ENCODE measurements around the gene GPC5. TPM values are rescaled to one million over a fixed set of nuclear protein-coding genes. Genes with fewer than 3 reads are reported as not detected.

The GPC5 gene
- total RNA-seq, 1 donor from 2014 or later, result 2.5 TPM

DNA sequence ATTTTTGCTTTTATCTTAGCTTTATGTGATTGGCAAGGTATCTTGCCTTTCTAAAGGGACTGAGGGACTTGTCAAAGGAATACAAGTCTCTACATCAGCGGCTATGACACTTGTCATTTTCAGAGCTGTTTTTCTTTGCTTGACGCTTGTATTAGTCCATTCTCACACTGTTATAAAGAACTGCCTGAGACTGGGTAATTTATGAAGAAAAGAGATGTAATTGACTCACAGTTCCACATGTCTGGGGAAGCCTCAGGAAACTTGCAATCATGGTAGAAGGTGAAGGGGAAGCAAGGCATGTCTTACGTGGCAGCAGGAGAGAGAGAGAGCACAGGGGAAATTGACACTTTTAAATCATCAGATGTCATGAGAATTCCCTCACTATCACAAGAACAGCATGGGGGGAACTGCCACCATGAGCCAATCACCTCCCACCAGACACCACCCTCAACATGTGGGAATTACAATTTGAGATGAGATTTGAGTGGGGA is 128.2 kb downstream of the GPC5 start:
- intact Hi-C loops (cut with DNase I), result no loop called here
- ATAC-seq, result no peak

DNA sequence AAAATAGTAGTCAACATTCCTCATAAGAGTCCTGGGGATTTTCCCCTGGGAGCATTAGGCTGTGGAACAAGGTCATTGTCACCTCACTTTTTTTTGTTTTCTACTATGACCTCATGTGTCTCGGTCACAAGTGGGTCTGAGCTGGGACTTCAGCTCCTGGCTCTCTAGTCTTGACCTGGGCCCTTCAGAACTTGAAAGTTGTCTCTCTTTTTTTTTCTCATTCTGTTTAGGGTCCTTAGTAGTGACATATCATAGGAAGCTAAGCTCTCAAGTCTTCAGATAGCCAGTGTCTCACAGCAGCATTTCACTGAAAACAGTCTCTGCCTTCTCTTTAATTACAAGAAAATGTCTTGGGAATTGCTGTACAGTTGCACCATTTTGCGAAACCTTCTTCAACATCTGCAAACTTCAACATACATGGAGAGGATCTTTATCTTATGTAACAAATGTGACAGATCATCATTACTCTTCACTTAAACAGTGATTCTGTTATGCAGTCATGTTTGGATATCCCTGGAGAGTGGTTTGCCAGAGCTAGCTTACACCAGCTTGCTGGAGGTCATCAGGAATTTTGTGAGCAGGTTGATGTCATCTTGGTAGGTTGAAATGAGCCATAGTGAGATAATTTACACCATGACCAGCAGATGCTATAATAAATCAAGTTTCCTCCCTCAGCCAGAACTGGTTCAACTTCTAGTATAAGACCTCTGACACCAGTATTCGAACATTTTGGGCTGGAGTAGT is 131.5 kb downstream of the GPC5 start:
- intact Hi-C loops (cut with DNase I), result no loop called here

More for the DNA sequence above, 128.2 kb downstream of the GPC5 start:
- no peak for DNase-seq (ENCODE audit: low spot score)

DNA sequence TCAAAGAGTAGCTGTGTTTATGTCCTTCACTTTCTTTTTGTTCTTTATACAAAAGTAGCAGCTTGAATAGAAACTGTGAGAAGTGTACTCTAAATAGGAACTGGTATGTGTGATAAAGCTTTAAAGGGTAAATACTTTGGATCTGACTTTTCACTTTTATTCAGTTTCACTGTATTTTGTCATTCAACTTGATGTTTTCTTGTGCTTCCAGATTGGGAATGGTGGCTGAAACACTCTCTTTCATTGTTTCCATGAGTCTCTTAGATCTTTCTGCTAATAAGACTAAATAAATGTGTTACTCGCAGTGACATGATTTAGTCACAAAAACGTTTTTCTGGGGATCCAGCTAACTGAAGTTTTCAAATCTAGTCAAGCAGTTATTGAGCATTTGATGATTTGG is 133.2 kb downstream of the GPC5 start:
- DNase-seq (ENCODE audit: low spot score) (no peak), ATAC-seq (no peak)
- intact Hi-C loops (cut with DNase I), result no loop called here

More for the DNA sequence above, 131.5 kb downstream of the GPC5 start:
- DNase-seq (ENCODE audit: low spot score) (no peak), ATAC-seq (no peak)

DNA sequence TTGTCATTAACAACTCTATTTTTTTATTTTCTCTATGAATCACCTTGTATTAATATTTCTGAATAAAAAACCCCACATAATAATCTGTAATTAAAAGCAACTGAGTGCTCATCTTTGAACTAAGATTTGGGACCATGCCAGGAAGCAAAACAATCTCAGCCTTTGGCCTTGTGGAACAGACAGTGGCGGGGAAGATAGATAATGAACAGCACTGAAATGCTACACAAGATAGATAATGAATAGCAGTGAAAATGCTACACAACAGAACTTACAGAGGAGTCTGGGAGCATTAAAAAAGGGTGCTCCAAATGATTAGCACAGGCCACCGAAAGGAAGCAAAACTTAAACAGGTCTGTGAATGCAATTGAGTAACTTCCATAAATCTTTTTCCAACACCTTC is 134.9 kb downstream of the GPC5 start:
- DNase-seq (ENCODE audit: low spot score) (no peak), ATAC-seq (no peak)
- intact Hi-C loops (cut with DNase I), result no loop called here

DNA sequence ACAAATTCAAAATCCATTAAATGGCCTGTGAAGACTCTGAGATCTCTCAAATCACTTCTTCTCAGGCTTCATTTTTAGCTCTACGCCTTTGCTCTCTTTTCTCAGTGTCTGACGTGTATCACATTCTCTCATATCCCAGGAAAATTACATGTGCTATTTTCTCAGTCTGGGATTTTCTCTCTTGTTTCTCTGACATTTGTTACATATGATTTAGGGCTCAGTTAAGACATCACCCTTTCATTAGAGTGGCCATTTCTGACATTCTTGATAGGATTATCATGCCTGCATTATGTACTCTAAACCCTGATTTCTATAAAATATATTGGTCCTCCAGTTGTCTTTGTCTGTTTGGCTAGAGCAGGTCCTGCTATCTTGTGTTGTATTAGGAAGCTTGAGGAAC is 136.6 kb downstream of the GPC5 start:
- ATAC-seq, result no peak
- no peak for DNase-seq (ENCODE audit: low spot score)
- intact Hi-C loops (cut with DNase I), result no loop called here

DNA sequence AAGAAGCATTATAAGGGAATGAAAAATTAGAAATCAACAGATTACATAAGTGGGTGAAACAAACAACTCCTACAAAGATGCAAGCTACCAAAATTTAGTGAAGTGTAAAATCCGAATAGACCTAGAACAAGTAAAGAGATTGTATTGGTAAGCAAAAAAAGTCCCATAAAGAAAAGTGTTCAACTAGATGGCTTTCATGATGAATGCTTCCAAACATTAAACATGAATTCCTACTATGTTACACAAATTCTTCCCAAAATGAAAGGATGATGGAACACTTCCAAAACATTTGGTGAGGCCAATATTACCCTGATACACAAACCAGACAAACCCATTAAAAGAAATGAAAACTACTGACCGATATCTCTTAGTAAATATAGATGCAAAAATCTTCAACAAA is 139.0 kb downstream of the GPC5 start:
- DNase-seq (ENCODE audit: low spot score) (no peak), ATAC-seq (no peak)
- intact Hi-C loops (cut with DNase I), result no loop called here

DNA sequence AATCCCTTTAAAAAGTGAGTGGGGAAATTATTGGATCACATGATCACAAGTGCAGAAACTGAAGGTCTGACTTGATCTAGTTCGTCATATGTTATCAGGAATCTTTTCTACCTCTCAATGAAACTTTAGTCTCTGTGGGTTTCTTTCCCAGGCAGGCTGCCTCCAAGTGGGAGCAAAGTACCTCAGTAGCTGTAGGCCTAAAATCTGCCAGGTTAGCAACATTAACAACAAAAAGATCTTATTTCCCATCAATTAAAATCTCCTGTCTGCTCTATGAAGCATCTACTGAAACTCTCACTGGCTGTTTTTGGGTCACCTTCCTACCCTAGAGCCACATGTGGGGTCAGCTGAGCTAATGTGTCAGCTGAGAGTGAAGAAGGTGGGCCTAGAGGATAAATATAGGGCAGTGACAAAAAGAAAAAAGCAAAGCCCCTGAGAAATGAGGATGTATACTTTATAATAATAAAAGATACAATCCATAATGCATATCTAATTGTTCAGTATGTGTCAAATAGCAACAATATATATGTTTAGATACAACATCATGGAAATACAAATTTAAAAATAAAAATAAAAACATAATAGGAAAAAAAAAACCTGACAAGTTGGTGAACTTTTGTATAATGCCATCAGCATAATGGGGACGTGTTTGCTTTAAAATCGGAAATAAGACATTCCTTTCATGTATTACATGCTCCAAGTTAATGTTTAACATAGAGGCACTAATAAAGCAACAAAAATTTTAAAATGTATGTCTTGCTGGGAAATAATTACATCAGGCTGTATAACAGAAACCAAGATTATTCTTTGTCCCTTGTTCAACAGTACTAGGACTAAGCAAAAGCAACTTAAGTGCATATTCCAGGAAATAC is 141.1 kb downstream of the GPC5 start:
- no peak for DNase-seq (ENCODE audit: low spot score)
- intact Hi-C loops (cut with DNase I), result no loop called here
- ATAC-seq, result no peak

DNA sequence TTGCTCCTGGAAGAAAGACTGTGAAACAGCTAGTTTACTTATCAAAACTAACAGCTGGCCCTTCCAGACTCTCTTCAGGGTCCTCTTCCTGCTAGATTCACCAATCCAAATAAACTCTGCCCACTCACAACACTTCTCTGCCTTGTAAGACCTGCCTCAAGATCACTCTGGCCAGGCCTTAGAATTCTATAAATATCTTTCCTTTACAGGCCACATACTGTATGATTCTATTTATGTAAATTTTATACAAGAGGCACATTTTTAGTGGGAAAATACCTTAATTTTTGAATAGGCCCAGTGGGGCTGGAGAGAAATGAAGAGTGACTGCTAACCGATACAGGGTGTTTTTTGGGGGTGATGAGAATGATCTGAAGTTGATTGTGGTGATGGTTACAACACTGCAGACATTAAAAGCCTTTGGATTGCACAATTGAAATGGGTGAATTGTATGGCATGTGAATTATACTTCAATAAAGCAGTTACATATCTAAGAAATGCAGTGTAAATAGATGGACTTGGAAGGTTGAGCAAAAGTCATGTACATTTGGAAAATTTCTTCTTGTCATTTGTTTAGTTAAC is 141.8 kb downstream of the GPC5 start:
- intact Hi-C loops (cut with DNase I), result no loop called here
- ATAC-seq (no peak), DNase-seq (ENCODE audit: low spot score) (no peak)

DNA sequence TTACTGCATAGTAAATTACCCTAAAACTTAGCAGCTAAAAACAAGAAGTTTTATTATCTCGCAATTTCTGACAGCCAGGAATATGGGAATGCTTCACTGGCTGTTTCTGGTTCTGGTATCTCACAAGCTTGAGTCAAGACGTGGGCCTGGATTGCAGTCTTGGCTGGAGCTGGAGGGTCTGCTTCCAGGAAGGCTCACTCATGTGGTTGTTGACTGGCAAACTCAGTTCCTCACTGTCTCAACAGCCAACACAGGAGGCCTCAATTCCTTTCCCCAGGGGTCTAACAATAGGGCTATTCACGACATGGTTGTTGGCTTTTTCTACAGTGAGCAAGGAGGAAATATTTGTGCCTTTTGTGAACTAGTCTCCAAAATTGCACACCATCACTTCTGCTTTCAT is 146.3 kb downstream of the GPC5 start:
- intact Hi-C loops (cut with DNase I), result no loop called here
- peak; percentile 70 for ATAC-seq
- no peak for DNase-seq (ENCODE audit: low spot score)

DNA sequence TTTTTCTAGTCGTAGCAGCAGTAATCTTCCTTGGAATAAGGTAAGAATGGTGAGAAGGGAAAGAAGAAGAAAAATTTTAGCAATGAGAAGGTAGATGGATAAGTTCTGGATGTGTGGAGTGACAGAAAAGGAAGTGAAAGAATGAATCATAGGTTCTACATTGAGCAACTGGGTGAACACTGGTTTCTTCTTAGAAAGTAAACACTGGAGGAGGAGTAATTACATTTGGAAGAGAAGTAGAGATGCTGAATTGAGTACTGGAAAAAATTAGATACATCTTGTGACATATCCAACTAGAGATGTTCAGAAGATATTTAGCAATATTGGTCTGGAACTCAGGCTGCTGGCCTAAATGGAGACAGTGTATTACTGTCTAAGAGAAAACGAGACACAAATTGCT is 148.5 kb downstream of the GPC5 start:
- DNase-seq (ENCODE audit: low spot score) (no peak), ATAC-seq (no peak)
- intact Hi-C loops (cut with DNase I), result no loop called here

DNA sequence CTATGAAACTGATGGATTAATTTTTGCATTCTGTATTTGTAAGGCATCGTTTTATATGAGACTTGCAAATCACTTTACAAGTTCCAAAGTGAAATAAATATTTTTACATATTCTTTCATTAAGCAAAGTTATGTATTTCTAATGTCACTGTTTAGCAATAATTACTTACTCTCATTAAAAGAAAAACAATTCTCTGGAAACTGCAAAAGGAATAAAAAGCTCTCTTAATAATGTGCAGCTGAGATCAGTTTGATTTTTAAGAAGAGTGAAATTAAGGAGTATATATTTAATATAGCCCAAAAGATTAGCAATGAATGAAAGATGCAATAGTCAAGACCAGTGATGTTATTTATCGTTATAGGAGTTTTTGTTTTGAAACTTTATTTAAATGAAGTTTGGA is 155.2 kb downstream of the GPC5 start:
- intact Hi-C loops (cut with DNase I), result no loop called here
- DNase-seq (ENCODE audit: low spot score) (no peak), ATAC-seq (no peak)

DNA sequence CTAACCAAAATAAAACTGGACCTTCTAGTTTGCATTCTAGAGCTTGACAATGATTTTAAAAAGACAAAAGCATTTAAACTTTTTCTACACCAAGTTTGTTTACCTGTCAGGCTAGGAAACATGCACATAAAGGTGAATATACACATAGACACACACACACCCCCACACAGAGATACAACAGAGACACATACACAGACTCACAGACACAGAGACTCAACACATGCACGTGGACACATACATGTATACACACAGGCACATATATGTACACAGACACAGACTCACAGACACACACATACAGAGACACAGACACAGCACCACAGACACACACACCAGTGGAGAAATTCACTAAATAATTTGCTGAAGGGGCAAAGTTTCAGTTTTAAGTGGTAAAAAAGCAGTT is 155.7 kb downstream of the GPC5 start:
- ATAC-seq (no peak), DNase-seq (ENCODE audit: low spot score) (no peak)
- intact Hi-C loops (cut with DNase I), result no loop called here

DNA sequence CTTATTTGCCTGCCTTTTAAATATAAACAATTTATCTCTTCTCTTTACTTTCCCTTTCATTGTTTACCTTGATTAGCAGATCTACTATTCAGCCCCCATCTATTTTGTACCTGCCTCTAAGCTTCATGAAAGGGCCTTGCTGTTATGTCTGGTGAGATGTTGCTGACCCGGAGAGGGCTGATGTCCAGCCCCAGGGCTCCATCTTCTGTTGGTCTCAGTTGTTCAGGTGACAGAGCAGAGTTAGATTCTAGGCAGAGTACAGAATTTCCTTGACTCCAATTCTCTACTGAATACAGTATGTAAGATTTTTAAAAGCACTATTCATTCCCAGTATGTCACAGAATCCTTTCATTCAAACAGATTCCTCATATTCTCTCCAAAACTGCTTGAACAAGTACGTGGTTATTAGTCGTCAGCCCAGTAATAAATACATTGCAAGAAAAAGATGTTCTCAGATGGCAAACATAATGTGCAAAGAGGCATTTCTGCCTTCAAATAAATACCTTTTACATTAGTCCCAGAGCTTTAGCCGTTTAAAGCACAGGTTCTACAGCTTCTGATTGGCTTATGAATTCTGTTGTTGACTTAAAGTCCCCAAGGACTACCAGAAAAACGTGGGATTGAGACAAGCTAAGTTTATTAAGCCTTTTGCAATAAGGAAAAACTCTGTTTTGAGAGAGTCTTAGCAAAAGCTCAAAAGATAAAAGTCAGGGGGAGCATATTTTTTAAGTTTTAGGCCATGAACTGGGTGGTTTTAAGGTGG is 159.1 kb downstream of the GPC5 start:
- DNase-seq (ENCODE audit: low spot score), result no peak
- no peak for ATAC-seq
- intact Hi-C loops (cut with DNase I), result no loop called here

DNA sequence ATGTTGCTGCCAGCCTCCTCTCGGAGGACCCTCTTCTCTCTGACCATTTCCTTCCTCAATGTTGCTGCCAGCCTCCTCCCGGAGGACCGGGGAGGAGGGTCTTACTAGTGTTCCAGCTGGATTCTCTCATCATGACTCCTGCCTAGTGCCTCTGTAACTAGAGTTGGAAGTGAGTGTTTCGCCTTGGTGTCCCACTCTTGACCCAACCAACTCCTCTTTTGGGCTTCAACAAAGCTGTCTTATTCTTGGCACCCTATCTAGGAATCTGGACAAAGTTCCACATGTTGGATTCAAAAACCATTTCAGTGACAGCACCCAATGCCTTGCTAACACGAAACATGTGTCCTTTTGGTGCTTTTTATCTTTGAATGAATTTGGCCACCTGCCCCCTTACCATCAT is 165.4 kb downstream of the GPC5 start:
- no peak for DNase-seq (ENCODE audit: low spot score)
- ATAC-seq, result no peak
- intact Hi-C loops (cut with DNase I), result no loop called here

DNA sequence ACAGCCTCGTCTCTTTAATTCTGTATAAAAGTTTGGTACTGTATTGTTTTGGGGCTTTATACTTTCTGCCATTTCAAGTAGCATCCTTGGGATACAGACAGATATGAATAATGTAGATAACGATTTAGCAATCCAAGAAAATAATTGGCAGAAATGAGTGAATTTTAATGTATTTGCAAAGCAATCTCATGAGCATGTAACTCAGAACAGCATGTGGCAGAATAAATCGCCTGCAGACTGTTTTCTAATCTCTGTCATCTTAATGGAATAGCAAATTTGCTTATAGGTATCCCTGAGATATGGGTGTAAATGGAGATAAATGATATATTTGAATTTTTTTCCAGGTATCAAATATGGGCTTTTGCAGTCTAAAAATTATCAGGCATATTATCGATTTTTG is 166.0 kb downstream of the GPC5 start:
- intact Hi-C loops (cut with DNase I), result no loop called here
- no peak for ATAC-seq
- no peak for DNase-seq (ENCODE audit: low spot score)

DNA sequence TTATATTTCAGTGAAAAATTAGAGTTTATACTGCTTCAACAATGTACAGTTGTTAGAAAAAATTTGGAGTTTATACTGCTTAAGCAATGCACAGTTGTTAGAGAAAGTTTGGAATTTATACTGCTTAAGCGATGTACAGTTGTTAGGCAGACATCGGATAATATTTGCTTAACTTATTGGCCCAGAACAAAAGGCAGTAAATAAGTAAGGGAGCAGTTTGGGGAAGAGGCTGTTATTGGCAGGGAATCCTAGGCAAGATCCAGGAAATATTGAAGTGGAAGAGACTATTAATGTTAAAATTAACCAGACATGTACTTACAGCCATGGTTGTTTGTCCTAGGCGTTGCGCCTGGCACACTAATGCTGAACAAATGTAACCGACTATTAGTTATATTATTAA is 166.9 kb downstream of the GPC5 start:
- intact Hi-C loops (cut with DNase I), result no loop called here
- ATAC-seq (no peak), DNase-seq (ENCODE audit: low spot score) (no peak)

DNA sequence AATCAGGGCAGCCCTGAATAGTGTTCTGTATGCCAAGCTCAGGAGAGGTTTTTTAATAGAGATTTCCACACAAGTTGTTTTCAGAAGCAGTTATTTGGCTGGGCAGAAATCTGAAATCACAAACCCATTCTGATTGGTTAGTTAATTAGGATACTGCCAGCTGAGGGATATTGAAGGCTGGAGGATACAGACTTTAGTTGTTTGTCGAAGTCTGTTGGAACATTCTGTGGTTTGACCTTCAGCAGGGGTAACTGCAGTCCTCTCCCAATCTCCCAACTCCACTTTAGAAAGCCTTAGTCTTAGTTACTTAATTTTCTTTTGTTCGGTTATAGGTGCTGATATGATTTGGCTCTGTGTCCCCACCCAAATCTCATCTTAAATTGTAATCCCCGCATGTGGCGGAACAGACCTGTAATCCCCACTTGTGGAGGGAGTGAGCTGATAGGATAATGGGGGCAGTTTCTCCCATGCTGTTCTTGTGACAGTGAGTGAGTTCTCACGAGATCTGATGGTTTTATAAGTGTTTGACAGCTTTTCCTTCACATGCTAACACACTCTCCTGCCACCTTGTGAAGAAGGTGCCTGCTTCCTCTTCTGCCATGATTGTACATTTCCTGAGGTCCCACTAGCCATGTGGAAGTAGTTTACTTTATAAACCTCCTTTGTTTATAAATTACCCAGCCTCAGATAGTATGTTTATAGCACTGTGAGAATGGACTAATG is 169.2 kb downstream of the GPC5 start:
- ATAC-seq (peak; percentile 95), DNase-seq (ENCODE audit: low spot score) (no peak)
- intact Hi-C loops (cut with DNase I), result no loop called here

DNA sequence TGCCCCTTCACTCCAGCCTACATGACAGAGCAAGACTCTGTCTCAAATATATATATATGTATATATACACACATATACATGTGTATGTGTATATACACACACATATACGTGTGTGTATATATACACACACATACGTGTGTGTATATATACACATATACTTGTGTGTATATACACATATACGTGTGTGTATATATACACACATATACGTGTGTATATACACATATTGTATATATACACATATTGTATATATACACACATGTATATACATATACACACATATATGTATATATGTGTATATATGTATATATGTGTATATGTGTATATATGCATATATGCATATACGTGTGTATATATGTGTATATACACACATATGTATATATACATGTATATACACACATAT is 173.3 kb downstream of the GPC5 start:
- no peak for ATAC-seq
- intact Hi-C loops (cut with DNase I), result no loop called here
- no peak for DNase-seq (ENCODE audit: low spot score)

DNA sequence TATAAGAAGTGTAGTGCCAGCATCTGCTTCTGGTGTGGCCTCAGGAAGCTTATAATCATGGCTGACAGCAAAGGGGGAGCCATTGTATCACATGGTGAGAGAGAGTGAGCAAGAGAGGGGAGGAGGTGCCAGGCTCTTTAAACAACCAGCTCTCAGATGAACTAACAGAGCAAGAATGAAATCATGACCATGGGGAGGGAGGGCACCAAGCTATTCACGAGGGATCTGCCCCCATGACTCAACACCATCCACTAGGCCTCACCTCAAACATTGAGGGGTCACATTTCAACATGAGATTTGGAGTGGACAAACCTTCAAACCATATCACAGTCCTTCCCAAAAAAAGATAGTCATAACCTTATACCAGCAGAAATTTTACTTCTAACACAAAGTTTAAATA is 174.0 kb downstream of the GPC5 start:
- intact Hi-C loops (cut with DNase I), result no loop called here
- no peak for DNase-seq (ENCODE audit: low spot score)
- no peak for ATAC-seq
